ENCODE results near the gene SP3.

- TF ChIP-seq CTCF (optimal IDR thresholded peaks at IDR 0.05 in 1 of 3, IDR thresholded peaks at IDR 0.05 in 1 of 3, conservative IDR thresholded peaks at IDR 0.05 in 1 of 3; ENCODE audit: extremely low read depth in 1 of 3, insufficient read depth in 2 of 3, low read length in 3 of 3) (no peak), EZH2 (IDR thresholded peaks at IDR 0.05; ENCODE audit: low read length) (no peak)
Observed at GRCh38 chr2:173969886-173970285, 4.7 kb upstream of the SP3 start.

Data from keratinocyte (primary cell).